HG03159 (cell line): ENCODE measurements around the gene ZBTB26.

Experiments
- ATAC-seq: cut with Tn5 transposase; IDR thresholded peaks from one replicate; pipeline ENCODE4 v1.9.1; 2021; ENCODE audit warnings: mild to moderate bottlenecking, moderate library complexity; ENCODE audit not compliant: unreplicated experiment

The ZBTB26 gene

GRCh38 chr9:122931226-122932121, at the start of gene ZBTB26:
ZBTB26 (minus strand) TSS chr9:122931512; CDS start chr9:122919934, 11,578 bp downstream.
- peak; percentile 97 for ATAC-seq

- ATAC-seq = no peak
Measured at GRCh38 chr9:122978601-122979000, 47.3 kb upstream of the ZBTB26 start.

GRCh38 chr9:122975196-122975595, 43.9 kb upstream of the ZBTB26 start:
- no peak for ATAC-seq

GRCh38 chr9:122961139-122961538, 29.8 kb upstream of the ZBTB26 start:
- ATAC-seq = no peak

- no peak for ATAC-seq
Measured at GRCh38 chr9:122955961-122956360, 24.6 kb upstream of the ZBTB26 start.

- no peak for ATAC-seq
Measured at GRCh38 chr9:122954253-122954691, 23.0 kb upstream of the ZBTB26 start.

GRCh38 chr9:122951056-122951455, 19.7 kb upstream of the ZBTB26 start:
- ATAC-seq = no peak

- no peak for ATAC-seq
Measured at GRCh38 chr9:122950263-122950662, 19.0 kb upstream of the ZBTB26 start.

GRCh38 chr9:122949696-122950095, 18.4 kb upstream of the ZBTB26 start:
- no peak for ATAC-seq

- ATAC-seq = no peak
Measured at GRCh38 chr9:122948313-122948712, 17.0 kb upstream of the ZBTB26 start.

GRCh38 chr9:122946461-122947005, 15.2 kb upstream of the ZBTB26 start:
- no peak for ATAC-seq

GRCh38 chr9:122944960-122945888, 13.9 kb upstream of the ZBTB26 start:
- ATAC-seq = no peak

GRCh38 chr9:122941582-122942234, 10.4 kb upstream of the ZBTB26 start:
- no peak for ATAC-seq

- peak; percentile 99 for ATAC-seq
Measured at GRCh38 chr9:122940749-122941581, 9.7 kb upstream of the ZBTB26 start, which contains the start of gene RABGAP1. RABGAP1 (plus strand) TSS chr9:122941020; CDS start chr9:122957060, 16,040 bp downstream.

- no peak for ATAC-seq
Measured at GRCh38 chr9:122940454-122940748, 9.1 kb upstream of the ZBTB26 start.

GRCh38 chr9:122939601-122940000, 8.3 kb upstream of the ZBTB26 start:
- no peak for ATAC-seq

- ATAC-seq = no peak
Measured at GRCh38 chr9:122936883-122937282, 5.6 kb upstream of the ZBTB26 start.

GRCh38 chr9:122936464-122936863, 5.2 kb upstream of the ZBTB26 start:
- no peak for ATAC-seq

- ATAC-seq = no peak
Measured at GRCh38 chr9:122930541-122931225, 629 bp downstream of the ZBTB26 start.
